Gastroesophageal sphincter (tissue), 4 donors: ENCODE measurements around the gene ELMO1. TPM values are rescaled to one million over a fixed set of nuclear protein-coding genes. Genes with fewer than 3 reads are reported as not detected.

ENCODE experiments used
- ATAC-seq: fragments of 150-250 bp; one replicate; pipeline ENCODE4 v1.9.1; 2016; ENCODE audit warnings: mild to moderate bottlenecking, moderate library complexity
- H3K27ac ChIP-seq, 4 donors: fragments of 200-600 bp; sonication (generic) in 3 of 4; 1 replicate in 3 of 4; 2 replicates in 1 of 4; pipeline ENCODE4 v1.5.1; 2016 to 2019
- H3K27me3 ChIP-seq: fragments of 200-600 bp; sonication (generic); one replicate; pipeline ENCODE4 v1.5.1; 2019
- H3K36me3 ChIP-seq, 2 donors: fragments of 200-600 bp; sonication (generic); one replicate each; pipeline ENCODE4 v1.5.1; 2019; ENCODE audit warnings: control low read depth in 1 of 2
- H3K4me1 ChIP-seq, 3 donors: fragments of 200-600 bp; sonication (generic); 1 replicate in 2 of 3; 2 replicates in 1 of 3; pipeline ENCODE4 v1.5.1; 2016 to 2019; ENCODE audit warnings: control low read depth in 2 of 3
- H3K4me3 ChIP-seq, 2 donors: fragments of 200-600 bp; sonication (generic); one replicate each; pipeline ENCODE4 v1.5.1; 2019; ENCODE audit warnings: mild to moderate bottlenecking in 1 of 2, moderate library complexity in 1 of 2
- H3K9me3 ChIP-seq, 3 donors: fragments of 200-600 bp; sonication (generic); one replicate each; pipeline ENCODE4 v1.5.1; 2017 to 2019; ENCODE audit warnings: control low read depth in 2 of 3
- EP300 ChIP-seq: sonication (generic); formaldehyde crosslinking; IDR thresholded peaks from one replicate; pipeline ENCODE4 v1.6.1; 2017; ENCODE audit warnings: antibody characterized with exemption, mild to moderate bottlenecking
- POLR2A ChIP-seq, 2 donors: fragments of 450-650 bp; IDR thresholded peaks; one replicate each; pipeline ENCODE4 v1.6.1; 2017; ENCODE audit warnings: antibody characterized with exemption in 2 of 2, mild to moderate bottlenecking in 2 of 2, moderate library complexity in 1 of 2
- POLR2AphosphoS5 ChIP-seq: sonication (generic); formaldehyde crosslinking; IDR thresholded peaks from one replicate; pipeline ENCODE4 v1.6.1; 2017; ENCODE audit warnings: antibody characterized with exemption
- WGBS, 2 donors: methylation state at CpG; one replicate each; pipeline ENCODE4 v1.1.5; 2018; ENCODE audit warnings: low coverage in 1 of 2; 5-methylcytosine and 5-hydroxymethylcytosine counted together
- total RNA-seq, 4 donors: library from RNA; depleted of rRNA; stranded (reverse); fragments of >200 nt; gene quantifications; one replicate each; pipeline ENCODE4 v1.1.0, GENCODE V29; 2016
- TF ChIP-seq, protein P1 (sequence below), 4 experiments: fragments of 200-600 bp in 2 of 4; fragments of 450-650 bp in 2 of 4; sonication (generic) in 1 of 4; IDR thresholded peaks; one replicate each; pipeline ENCODE4 v1.5.1; 2017 to 2019; ENCODE audit warnings: antibody characterized with exemption in 4 of 4, mild to moderate bottlenecking in 2 of 4, moderate library complexity in 2 of 4

The ELMO1 gene
- total RNA-seq, 4 donors from 2014 or later, result 22.1 to 54.0 (median 42.7) TPM

DNA sequence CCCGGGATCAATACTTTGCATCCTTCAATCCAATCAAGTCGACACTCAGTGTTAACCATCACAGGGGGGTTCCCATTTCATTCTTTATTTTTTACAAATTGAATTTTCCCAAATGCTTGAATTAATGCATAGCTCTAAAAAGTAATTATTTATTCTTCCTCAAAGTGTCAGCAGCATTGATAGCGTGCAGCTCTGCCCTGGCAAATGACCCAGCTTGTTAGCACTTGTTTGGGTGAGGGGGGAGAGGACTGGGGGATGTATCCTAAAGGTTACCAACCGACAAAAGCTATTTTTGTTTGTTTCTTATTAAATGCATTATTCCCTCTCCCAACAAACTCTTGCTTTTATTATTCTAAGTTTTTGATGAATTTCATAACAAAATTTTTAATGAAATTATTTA, 27.0 kb upstream of the ELMO1 start:
- WGBS, 2 donors, result 75 to 83% methylated on average over 4 of the region's 4 CpGs
- Histone ChIP-seq H3K27ac (no peak overlapping the region), H3K36me3 (no peaks in the 10 kb centered on the region), H3K27me3 (no peaks in the 10 kb centered on the region), H3K4me1 (no peaks in the 10 kb centered on the region), H3K4me3 (no peak overlapping the region), H3K9me3 (no peaks in the 10 kb centered on the region)
- no peak for ATAC-seq
- TF ChIP-seq, protein P1, sequence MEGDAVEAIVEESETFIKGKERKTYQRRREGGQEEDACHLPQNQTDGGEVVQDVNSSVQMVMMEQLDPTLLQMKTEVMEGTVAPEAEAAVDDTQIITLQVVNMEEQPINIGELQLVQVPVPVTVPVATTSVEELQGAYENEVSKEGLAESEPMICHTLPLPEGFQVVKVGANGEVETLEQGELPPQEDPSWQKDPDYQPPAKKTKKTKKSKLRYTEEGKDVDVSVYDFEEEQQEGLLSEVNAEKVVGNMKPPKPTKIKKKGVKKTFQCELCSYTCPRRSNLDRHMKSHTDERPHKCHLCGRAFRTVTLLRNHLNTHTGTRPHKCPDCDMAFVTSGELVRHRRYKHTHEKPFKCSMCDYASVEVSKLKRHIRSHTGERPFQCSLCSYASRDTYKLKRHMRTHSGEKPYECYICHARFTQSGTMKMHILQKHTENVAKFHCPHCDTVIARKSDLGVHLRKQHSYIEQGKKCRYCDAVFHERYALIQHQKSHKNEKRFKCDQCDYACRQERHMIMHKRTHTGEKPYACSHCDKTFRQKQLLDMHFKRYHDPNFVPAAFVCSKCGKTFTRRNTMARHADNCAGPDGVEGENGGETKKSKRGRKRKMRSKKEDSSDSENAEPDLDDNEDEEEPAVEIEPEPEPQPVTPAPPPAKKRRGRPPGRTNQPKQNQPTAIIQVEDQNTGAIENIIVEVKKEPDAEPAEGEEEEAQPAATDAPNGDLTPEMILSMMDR (IDR thresholded peaks at IDR 0.05), result no peak
- TF ChIP-seq POLR2AphosphoS5 (no peak), EP300 (no peak), POLR2A (IDR thresholded peaks at IDR 0.05) (no peak)

DNA sequence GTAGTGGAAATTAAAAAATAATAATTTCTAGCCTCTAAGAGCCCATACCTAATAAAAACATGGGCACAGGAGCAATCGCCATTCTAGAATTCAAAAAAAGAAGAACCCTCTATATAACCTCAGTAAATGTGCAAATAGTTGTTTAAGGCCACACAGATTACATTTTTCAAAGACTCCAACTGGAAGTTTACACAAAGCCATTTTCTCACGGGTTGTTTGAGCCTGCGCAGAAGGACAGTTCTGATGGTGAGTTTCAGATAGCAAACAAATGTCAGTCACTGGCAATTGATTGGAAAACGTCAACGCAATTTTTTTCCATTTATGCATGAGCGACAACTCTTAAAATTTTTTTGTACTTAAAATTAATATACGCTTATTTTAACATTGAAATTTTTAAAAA, 23.0 kb upstream of the ELMO1 start:
- no peaks in the 10 kb centered on the region for H3K36me3 ChIP-seq
- no peak overlapping the region for H3K27ac ChIP-seq
- H3K9me3 ChIP-seq, result no peaks in the 10 kb centered on the region
- no peak for ATAC-seq
- 59 to 79% methylated on average over 7 of the region's 7 CpGs for WGBS, 2 donors
- H3K4me3 ChIP-seq, result no peak overlapping the region
- TF ChIP-seq POLR2A (IDR thresholded peaks at IDR 0.05), result no peak
- TF ChIP-seq, protein P1 (IDR thresholded peaks at IDR 0.05), result no peak
- no peak for TF ChIP-seq EP300
- no peak for TF ChIP-seq POLR2AphosphoS5
- no peaks in the 10 kb centered on the region for H3K27me3 ChIP-seq
- H3K4me1 ChIP-seq, result no peaks in the 10 kb centered on the region

GRCh38 chr7:37467002-37467401, 18.3 kb upstream of the ELMO1 start:
- Histone ChIP-seq H3K27ac (no peak overlapping the region), H3K9me3 (no peaks in the 10 kb centered on the region), H3K4me3 (no peak overlapping the region), H3K27me3 (no peaks in the 10 kb centered on the region), H3K4me1 (no peaks in the 10 kb centered on the region), H3K36me3 (no peaks in the 10 kb centered on the region)
- TF ChIP-seq POLR2A (IDR thresholded peaks at IDR 0.05) (no peak), POLR2AphosphoS5 (no peak), EP300 (no peak)
- TF ChIP-seq, protein P1 (IDR thresholded peaks at IDR 0.05), result no peak
- 69 to 91% methylated on average over 3 of the region's 3 CpGs for WGBS, 2 donors
- no peak for ATAC-seq

- Histone ChIP-seq H3K27me3 (peaks cover 6% of the 10 kb centered on the region), H3K4me3 (no peak overlapping the region), H3K4me1 (no peaks in the 10 kb centered on the region), H3K9me3 (no peaks in the 10 kb centered on the region), H3K27ac (no peak overlapping the region), H3K36me3 (no peaks in the 10 kb centered on the region)
- no peak for ATAC-seq
- WGBS, 2 donors, result 90% methylated on average over 1 of the region's 1 CpG; no CpG with 5 or more reads in 1 of the 2 donors
- TF ChIP-seq POLR2AphosphoS5 (no peak), EP300 (no peak), POLR2A (IDR thresholded peaks at IDR 0.05) (no peak)
- TF ChIP-seq, protein P1 (IDR thresholded peaks at IDR 0.05), result no peak
These were observed 13.5 kb upstream of the ELMO1 start for GRCh38 chr7:37462138-37462537.

DNA sequence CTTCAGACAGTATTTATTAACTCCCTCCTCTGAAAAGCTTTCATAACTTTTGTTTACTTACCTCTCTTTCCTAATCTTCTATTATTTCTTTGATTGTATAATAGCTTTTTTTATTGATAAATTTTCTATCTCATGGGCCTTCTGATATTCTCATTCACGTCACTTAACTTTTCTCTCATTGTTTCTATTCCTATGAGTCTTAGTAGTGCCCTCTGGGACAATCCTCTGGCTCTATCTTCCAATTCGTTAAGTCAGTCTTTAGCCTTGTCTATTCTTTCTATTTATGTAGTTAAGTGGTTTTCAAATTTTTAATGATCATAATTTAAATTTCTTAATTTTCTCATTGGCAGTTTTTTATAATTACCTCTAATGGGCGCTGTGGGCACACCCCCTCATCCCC, 6.4 kb upstream of the ELMO1 start:
- no peak for TF ChIP-seq POLR2AphosphoS5
- TF ChIP-seq, protein P1 (IDR thresholded peaks at IDR 0.05), result no peak
- TF ChIP-seq EP300, result no peak
- no peak for TF ChIP-seq POLR2A (IDR thresholded peaks at IDR 0.05)
- 90 to 96% methylated on average over 3 of the region's 3 CpGs for WGBS, 2 donors
- peaks cover 0 to 12% (median 0%) of the 10 kb centered on the region in 3 donors for H3K9me3 ChIP-seq
- H3K4me3 ChIP-seq, result no peak overlapping the region
- peaks cover 6% of the 10 kb centered on the region for H3K27me3 ChIP-seq
- no peaks in the 10 kb centered on the region for H3K36me3 ChIP-seq
- H3K4me1 ChIP-seq, result no peaks in the 10 kb centered on the region
- no peak for ATAC-seq
- no peak overlapping the region for H3K27ac ChIP-seq
